Measurements from ENCODE around the gene ZNF451.

DNA sequence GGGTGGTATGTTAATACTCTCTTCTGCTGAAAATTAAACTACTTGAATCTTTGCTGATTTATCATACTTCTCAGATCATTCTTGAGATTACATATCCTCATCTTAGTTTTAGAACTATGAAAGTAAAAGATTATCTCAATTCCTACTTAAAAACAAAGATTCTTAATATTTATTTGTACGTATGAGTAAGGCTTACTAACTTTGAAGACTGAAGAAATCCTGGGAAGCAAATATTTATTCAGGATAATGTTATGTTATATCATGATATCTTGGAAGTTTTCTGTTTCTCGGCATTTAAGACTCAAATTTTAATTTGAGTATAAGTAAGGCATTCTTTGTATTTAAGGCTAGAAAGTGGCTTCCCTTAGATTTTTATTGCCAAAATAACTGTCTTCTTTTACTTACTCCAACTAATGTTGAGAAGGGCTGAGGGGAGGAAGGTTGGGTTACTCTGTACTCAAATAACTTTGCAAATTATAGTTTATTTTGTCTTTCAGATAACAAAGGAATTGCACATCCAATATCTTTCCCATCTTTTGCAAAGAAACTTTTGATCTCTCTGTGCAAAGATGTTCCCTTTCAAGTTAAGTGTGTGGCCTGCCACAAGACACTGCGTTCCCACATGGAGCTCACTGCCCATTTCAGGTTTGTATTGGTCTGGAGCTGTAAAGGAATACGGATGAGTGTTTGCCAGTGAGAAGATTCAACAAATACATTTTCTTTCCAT is 51.6 kb downstream of the ZNF451 start:
- TF ChIP-seq, protein P1, sequence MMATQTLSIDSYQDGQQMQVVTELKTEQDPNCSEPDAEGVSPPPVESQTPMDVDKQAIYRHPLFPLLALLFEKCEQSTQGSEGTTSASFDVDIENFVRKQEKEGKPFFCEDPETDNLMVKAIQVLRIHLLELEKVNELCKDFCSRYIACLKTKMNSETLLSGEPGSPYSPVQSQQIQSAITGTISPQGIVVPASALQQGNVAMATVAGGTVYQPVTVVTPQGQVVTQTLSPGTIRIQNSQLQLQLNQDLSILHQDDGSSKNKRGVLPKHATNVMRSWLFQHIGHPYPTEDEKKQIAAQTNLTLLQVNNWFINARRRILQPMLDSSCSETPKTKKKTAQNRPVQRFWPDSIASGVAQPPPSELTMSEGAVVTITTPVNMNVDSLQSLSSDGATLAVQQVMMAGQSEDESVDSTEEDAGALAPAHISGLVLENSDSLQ (IDR thresholded peaks at IDR 0.05) = no peak
- no peak for TF ChIP-seq FOXK2 (IDR thresholded peaks at IDR 0.05)
